Midbrain (tissue), 1 donor: ENCODE measurements around the gene LZTS2.
"Not testable (repeated sequence)": the region's sequence is repeated elsewhere in the genome, so short reads cannot be mapped to it uniquely, and the experiment has no call there.

Source experiments
- DNase-seq: peaks from one replicate; lab custom pipeline; 2025; lab: John Stamatoyannopoulos, UW

The LZTS2 gene, protein sequence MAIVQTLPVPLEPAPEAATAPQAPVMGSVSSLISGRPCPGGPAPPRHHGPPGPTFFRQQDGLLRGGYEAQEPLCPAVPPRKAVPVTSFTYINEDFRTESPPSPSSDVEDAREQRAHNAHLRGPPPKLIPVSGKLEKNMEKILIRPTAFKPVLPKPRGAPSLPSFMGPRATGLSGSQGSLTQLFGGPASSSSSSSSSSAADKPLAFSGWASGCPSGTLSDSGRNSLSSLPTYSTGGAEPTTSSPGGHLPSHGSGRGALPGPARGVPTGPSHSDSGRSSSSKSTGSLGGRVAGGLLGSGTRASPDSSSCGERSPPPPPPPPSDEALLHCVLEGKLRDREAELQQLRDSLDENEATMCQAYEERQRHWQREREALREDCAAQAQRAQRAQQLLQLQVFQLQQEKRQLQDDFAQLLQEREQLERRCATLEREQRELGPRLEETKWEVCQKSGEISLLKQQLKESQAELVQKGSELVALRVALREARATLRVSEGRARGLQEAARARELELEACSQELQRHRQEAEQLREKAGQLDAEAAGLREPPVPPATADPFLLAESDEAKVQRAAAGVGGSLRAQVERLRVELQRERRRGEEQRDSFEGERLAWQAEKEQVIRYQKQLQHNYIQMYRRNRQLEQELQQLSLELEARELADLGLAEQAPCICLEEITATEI

DNA sequence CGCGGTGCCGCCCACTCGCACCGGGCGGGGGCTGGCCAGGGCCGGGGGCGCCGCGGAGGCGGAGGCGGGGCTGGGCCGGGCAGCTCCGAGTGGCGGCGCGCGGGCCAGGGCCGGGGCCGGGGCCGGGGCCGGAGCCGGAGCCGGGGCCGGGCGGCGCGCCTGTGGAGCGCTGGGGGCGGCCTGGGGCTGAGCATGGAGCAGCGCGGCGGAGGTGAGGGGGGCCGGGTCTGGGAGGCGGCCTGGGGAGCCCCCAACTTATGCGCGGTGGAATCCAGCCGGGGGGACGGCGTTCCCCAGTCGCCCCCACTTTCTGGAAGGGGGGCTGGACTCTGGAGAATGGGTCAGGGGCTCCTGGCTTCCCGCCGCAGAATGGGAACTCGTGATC is at the start of gene LZTS2:
Gene LZTS2, plus strand, starts transcription at position 67 of the 385 bp plus-strand sequence. CDS start 2,731 bp downstream, outside the sequence.
- DNase-seq: no peak

DNA sequence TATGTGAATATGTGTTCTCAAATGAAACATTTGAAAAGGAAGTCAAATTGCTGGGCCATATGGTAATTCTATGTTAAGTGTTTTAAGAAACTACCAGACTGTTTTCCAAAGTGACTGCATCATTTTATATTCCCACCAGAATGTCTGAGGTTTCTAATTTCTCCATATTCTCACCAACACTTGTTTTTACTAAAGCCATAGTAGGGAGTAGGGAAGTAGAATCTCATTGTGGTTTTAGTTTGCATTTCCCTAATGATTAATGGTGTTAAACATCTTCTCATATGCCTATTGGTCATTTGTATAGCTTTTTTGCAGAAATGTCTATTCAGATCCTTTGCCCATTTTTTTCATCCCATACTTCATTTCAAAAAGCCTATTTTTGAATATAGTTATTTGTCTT is 39.4 kb upstream of the LZTS2 start:
- DNase-seq: no peak

DNA sequence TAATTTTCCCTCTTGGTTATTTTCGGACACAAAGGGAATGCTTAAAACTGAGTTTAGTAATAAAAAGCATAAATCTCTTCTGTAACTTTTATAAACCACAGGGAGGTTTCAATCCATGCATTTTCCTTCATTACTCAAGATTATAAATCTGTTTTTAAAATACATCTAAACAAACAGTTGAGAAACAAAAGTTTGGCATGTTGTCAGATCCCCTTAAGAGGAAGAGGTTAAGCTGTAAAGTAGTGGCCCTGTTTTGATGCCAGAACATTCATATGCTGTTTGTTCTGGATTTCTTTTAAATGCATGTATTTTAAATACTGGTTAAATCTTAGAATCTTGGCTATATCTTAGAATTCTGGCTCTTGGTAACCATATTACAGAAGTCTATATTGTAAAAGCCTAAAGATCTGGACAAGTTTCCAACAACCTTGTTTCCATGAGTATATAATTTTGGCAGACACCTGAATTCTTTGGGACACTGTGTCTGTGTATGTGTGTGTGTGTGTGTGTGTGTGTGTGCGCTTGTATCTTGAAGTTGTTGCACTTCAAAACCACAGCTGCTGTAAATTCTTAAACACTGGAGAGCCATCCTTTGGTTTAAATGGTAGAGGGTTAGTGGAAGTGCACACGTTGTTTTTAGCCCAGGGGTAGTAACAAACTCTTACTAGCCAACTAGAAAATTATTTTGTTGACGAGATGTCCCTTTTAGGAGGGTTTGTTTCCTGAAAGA is 37.1 kb upstream of the LZTS2 start:
- no peak for DNase-seq

DNA sequence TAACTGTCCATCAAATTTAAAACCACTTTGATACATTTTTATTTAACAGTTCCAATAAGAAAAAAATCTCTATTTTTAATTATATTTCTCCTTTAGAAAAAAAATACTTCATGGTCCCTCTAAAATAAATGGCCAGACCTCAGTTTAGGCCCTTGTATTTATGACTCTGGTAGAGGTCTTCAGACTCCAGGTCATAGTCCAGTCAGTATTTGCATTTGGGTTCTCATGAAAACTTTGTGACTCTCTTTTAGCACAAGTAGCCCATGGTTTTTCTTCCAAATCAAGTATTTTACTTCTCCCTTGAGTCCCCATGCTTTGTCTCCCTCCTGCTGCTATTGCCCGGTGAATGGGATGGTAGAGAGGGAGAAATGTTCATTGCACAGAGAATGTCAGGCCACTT is 35.8 kb upstream of the LZTS2 start:
- no peak for DNase-seq

DNA sequence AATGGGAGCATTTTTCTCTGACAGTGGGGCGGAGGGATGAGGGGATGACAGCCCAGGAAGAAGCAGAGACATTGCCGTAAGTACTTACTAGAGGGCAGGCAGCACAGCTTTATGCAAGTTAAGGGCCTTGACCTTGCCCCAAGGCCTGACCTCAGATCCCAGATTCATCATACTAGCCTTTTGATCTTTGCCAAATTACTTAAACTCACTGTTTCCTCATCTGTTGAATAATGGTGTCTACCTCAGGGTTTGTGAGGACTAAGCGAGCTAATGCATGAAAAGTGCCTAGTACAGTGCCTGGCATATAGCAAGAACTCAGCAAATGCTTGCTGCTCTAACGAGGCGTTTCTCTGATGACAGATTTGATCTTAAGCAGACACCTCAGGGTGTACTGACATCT is 33.8 kb upstream of the LZTS2 start:
- no peak for DNase-seq

DNA sequence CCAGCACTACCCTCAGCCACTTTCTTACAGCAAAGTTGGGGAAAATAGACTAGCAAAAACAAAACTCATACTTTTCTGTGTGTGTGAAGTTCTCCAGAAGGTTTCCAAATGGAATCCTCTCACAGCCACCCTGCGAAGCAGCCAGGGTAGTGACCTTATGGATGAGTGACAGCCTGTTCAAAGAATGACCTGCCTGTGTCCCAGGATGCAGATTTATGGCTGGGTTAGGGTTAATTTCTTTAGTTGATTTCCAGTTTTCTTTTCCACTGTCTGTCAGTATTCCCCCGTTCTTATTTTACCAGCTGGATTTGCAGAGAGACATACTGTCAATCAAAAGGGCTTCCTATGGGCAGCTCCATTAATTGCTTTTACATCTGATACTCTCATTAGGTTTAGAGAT is 32.7 kb upstream of the LZTS2 start:
- DNase-seq: no peak

DNA sequence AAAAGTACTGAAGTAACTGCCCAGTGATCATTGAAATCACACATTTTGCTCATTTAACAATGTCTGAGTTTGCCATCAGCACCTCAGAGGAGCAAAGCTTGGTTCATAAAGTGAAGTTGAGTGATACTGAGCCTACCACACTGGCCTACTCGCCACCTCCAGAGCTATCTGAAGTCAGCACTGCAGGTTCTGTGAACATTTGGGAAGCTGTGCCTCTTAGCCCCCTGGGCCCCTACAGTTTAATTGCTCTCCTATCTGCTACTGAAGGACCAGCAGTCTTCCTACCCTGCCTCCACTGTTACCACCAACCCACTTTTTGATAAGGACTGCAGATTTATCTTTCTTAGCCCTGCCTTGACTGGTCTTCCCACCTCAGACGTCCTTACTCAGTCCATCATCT is 32.3 kb upstream of the LZTS2 start:
- DNase-seq: no peak

DNA sequence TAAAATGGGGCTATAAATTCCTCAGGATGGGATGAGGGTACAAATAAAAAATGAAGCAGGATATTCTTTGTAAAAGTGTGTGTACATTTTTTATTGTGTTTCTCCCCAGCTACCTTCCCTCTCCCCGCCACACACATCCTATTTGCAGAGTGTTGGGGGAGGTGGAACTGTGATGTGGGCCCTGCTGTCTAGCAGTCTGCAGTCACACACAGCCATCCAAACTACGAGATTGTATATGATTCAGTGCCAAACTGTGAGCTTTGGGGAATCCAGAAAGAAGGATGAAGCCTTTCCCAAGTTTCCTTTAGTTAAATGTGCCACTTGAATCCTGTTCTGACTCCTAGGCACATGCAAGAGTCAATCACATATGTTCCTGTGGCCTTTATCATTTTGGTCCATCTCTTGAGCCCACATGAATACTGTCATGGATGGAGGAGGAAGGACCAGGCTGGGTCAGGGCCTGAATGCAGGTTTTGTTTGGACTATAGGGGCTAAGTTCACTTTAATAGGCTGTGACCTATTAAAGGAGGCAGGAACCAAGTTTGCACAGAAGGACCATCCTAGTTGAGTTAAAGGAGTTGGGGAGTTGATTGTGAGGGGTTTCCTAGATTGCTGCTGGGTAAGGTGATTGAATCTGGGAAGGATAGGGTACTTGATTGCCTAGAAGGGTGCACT is 31.4 kb upstream of the LZTS2 start:
- DNase-seq: no peak

DNA sequence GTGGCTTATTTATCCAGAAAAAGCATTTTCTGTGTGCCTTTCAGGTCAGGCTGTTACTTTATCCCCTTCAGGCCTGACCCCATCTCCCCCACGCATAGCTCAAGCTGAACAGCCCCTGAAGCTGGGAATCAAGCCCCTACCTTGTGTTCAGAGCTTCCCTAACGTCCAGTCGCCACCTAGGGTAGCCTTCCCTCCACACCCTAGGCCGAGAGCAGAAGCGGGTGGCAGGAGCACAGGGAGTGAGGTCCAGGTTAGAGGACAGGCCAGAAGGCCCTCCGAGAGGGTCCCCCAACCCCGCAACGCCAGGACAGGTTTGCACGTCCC is 30.8 kb upstream of the LZTS2 start:
- DNase-seq: no peak

DNA sequence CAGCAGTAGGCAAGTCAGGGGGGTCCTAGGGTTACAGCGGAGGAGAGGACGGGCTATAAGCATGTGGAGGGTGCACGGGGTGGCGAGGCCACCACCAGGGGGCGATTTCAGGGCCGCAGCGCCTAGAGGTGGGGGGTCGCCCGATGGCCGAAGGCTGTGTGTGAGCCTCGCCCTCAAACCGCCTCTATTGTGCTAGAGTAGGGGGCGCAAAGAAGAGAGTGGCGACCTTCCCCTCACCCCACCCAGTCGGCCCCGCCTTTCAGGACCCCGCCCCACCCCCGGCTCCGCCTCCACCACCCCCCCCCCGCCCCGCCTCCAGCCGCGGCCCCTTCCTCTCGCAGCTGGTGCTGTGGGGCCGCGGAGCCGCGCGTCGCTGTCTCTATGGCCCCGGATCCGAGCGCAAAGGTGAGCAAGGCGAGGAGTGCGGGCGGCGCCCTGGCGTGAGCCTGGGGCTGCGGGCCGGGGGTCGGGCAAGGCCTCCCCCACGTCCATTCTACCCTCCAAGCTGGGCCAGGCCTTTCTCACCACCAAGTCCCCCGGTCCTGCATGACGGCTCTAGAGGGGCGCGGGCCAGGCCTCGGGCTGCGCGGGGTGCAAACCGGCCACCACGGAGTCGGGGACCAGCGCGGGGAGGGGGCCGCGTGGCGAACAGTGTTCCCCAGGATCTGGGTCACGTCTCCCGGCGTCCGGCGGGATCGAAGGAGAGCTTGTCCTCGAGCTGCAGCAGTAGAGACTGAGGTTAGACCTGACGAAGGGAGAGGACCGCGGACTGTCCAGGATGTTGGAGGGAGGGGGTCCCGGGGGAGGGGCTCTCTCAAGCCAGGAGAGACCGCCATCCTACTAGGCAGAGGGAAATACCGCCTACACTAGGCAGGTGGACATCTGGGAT is 30.2 kb upstream of the LZTS2 start, which contains the start of gene SEMA4G:
Gene SEMA4G, plus strand, starts transcription at position 318 of the 889 bp plus-strand sequence. CDS start 3,409 bp downstream, outside the sequence.
- DNase-seq: peak; percentile 49

DNA sequence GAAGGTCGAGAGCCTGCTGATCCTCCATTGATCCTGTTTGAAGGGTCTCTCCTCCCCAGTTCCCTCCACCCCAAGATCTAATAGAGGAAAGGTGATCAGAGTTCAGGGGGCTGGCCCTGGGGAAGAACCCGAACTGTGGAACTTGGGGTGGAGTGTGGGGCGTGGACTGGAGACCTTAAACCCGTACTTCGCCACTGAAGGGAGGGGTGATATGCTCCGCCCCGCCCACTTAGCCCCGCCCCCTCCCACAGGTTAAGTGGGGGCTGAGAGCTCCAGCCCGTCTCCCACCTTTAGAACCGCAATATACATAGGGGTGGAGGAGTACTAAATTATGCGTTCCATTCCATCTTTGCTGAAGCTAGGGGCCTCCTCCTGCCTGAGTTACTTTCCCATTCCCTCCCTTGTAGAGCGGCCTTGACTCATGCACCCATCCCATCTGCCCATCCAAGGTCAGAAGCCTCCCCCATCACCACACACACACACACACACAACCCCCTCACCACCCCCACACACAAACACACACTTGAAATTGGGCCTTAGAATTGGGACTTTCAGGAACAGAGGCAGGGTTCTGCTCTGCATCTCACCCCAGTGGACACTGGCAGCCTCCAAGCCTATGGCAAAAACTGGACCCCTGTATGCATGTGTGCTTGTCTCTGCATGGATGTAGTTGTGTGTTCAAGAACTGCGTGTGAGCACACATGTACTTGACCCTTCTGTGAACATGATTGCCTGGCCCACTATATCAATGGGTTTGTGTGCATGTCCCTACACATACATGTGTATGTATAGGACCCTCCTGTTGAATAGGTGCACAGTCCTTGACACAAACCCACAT is 29.3 kb upstream of the LZTS2 start:
- DNase-seq: no peak

DNA sequence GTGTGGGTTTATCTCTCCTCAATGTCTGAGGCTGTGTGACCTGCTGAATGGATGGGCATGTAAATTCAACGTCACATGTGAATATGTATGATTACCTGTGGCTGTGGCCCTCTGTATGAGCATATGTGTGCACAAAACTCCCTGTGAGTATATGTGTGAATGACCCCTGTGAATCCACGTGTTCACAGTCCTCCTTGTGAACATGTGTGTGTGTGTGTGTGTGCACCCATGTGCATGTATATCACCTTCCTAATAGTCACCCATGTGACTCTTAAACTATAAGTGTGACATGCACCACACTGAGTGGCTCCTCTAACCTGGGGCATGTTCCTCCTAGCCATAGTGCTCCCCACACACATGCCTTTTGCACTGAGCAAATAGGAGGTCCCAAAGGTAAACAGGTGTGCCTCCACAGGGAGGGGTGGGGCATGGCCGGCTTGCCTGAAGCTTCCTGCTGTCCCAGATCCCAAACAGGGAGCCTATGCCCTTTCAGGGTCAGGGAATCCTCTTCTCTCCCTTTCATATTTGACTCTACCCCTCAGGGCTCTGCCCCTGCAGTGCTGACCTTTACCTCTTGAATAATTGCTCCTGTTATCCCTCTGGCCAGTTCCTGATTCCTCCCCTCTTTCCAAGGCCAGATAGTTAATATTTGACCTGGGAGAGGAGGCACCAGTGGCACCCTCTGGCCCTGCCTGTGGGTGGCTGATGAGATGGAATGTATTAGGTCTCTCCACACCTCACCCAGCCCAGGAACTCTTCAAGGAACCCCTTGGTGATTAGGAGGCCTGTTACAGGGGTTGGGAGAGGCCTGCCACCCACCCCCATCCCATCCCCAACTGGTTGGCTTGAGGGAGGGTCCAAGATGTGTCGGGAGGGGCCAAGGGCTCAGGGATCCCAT is 28.4 kb upstream of the LZTS2 start:
- no peak for DNase-seq

DNA sequence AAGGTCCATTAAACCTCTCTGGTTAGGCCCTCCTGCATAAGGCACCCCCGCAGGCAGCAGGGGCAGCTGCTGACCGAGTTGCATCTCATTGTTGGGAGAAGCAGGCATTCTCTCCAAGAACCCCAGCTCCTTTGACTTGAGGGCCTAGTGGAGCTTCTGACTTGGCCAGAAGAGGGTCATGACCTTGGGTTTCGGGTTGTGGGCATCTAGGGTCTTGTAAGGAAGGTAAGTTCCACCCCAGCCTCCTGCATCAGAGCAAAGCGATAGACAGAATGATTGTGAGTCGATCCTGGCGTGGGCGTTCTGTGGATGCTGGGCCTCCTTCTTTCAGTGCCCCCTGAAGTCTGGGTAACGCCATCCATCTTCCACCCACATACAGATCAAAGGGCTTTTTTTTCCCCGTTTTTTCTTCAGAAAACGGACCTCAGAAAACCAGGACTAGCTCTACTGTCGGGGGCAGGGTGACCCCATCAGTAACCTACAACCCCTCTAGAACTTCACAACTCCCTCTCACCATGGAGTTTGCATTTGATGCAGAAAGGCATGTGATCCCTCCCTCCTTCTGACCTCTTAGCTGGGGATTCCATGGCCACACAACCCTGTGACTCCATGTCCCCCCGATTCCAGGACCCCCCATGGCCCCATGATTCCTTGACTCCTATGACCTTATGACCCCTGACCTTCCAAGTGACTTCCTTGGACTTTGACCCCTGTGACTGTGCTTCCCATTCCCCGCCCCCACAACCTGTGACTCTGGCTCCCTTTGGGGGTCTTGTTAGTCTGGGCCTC is 27.3 kb upstream of the LZTS2 start:
- DNase-seq: no peak

DNA sequence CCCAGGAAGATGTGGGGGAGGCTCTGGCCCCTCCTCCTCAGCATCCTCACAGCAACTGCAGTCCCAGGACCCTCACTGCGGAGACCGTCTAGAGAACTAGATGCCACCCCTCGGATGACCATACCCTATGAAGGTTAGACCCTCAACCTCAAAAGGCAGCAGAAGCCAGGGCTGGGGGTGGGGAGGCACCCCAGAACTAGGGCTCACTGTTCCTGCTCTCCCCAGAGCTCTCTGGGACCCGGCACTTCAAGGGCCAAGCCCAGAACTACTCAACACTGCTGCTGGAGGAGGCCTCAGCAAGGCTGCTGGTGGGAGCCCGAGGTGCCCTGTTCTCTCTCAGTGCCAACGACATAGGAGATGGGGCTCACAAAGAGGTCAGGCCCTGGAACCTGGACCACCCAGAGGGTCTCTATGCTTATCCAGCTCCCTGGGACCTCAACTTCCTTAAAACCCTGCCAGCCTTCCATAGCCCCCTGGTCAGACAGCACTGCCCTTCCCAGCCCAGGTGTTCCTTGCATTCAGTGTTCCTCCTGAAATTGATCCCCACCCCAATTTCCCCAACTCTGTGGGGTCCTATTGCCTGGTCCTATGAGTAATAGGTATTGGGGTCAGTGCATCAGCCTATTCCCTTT is 26.6 kb upstream of the LZTS2 start:
- no peak for DNase-seq

DNA sequence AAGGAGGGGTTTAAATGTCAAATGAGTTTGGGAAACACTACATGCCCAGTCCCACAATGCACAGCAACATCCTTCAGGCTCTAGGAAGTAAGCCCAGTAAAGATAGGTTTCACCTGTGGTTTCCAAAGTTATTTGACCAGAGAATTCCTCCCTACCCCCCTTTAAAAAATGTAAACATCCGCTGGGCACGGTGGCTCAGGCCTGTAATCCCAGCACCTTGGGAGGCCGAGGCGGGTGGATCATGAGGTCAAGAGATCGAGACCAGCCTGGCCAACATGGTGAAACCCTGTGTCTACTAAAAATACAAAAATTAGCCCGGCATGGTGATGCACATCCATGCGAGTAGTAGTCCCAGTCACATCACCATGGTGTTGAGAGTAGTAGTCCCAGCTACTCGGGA is 24.2 kb upstream of the LZTS2 start:
- DNase-seq: not testable (repeated sequence)

DNA sequence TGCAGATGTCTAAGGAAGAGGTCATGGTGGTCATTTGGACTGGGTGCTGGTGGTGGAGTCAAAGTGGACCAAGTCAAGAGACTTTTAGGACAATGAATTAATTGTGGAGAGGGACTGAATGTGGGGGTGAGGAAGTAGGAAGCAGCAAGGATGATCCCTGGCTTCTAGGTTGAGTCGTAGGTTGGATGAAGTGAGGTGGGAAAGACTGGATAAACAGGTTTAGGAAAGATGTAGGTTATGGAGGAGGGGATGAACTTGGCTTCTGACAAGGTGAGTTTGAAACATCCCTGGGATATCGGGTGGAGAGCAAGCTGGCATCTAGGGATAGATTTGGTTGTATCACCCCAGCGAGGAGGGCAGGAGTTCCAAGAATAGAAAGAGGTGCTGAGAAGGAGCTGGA is 22.7 kb upstream of the LZTS2 start:
- no peak for DNase-seq

DNA sequence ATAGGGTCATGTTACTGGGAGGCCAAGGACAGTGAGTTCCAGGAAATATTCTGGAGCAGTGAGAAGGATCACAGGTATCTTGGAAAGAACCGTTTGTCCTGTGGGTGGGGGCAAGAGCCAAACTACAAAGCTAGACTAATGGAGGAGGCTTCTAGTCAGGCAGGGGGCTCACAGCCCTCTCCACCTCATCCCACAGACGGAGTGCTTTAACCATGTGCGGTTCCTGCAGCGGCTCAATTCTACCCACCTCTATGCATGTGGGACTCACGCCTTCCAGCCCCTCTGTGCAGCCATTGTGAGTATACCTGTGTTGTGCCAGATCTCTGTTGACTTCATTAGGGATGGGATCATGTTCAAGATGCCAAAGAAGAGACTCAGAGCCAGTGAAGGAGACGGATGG is 22.2 kb upstream of the LZTS2 start:
- DNase-seq: no peak
